Activated naive CD8-positive, alpha-beta T cell treated with anti-CD3 and anti-CD28 coated beads, Interleukin-2, amount 10 ng/mL, durations not matched to agents 7 days and 5 days (primary cell): ENCODE measurements around the gene SLC39A11. TPM values are rescaled to one million over a fixed set of nuclear protein-coding genes. Genes with fewer than 3 reads are reported as not detected.
"Not testable (repeated sequence)": the region's sequence is repeated elsewhere in the genome, so short reads cannot be mapped to it uniquely, and the experiment has no call there.

ENCODE experiments used
- ATAC-seq: fragments of 150-1000 bp; cut with Tn5 transposase; one replicate; pipeline ENCODE4 v1.10.0; 2021; ENCODE audit warnings: low read depth, moderate library complexity
- POLR2A ChIA-PET: fragments of 350-600 bp; sonication (Branson Sonifier 250); formaldehyde crosslinking; loops from one replicate; lab custom pipeline; 2021; ENCODE audit warnings: antibody characterized with exemption; lab: Charles Lee
- DNase-seq: peaks from one replicate; pipeline ENCODE4 v3.0.0; 2021
- H3K27ac Mint-ChIP-seq: one replicate; pipeline ENCODE4 v1.8.0; 2022; ENCODE audit warnings: mild to moderate bottlenecking, mixed read lengths
- H3K27me3 Mint-ChIP-seq: one replicate; pipeline ENCODE4 v1.8.0; 2022; ENCODE audit warnings: mild to moderate bottlenecking, moderate library complexity, mixed read lengths
- H3K36me3 Mint-ChIP-seq: one replicate; pipeline ENCODE4 v1.8.0; 2021; ENCODE audit warnings: mild to moderate bottlenecking, mixed read lengths
- H3K4me1 Mint-ChIP-seq: one replicate; pipeline ENCODE4 v1.8.0; 2021; ENCODE audit warnings: mixed read lengths
- H3K4me3 Mint-ChIP-seq: one replicate; pipeline ENCODE4 v1.8.0; 2022; ENCODE audit warnings: mild to moderate bottlenecking, moderate library complexity, mixed read lengths
- H3K9me3 Mint-ChIP-seq: one replicate; pipeline ENCODE4 v1.8.0; 2021; ENCODE audit warnings: mixed read lengths
- total RNA-seq, 2 experiments: library from RNA; stranded (reverse); gene quantifications; one replicate each; pipeline ENCODE4 v1.2.3, GENCODE V29; 2021

Gene SLC39A11
- total RNA-seq, 2 experiments from 2014 or later: 18.2 to 18.8 TPM

DNA sequence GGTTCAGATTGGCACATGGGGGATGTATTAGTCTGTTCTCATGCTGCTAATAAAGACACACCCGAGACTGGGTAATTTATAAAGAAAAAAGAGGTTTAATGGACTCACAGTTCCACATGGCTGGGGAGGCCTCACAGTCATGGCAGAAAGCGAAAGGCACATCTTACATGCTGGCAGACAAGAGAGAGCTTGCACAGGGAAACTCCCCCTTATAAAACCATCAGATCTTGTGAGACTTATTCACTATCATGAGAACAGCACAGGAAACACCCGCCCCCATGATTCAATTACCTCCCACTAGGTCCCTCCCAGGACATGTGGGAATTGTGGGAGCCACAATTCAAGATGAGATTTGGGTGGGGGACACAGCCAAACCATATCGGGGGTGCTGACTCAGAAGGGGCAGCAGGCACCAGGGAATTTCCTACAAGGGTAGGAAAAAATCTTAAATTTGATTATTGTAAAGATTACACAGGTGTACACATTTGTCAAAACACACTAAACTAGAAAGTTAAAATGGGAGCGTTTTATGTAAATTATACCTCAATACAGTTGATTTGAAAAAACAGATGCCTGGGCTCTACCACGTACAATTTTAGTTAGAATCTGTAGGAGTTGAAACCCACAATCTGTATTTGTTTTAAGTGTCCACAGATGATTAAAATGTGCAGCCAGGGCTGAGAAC is 99.6 kb downstream of the SLC39A11 start:
- H3K4me1 Mint-ChIP-seq, ATAC-seq, H3K36me3 Mint-ChIP-seq, H3K4me3 Mint-ChIP-seq, H3K27me3 Mint-ChIP-seq, H3K27ac Mint-ChIP-seq, POLR2A ChIA-PET, DNase-seq, H3K9me3 Mint-ChIP-seq: not testable (repeated sequence)

DNA sequence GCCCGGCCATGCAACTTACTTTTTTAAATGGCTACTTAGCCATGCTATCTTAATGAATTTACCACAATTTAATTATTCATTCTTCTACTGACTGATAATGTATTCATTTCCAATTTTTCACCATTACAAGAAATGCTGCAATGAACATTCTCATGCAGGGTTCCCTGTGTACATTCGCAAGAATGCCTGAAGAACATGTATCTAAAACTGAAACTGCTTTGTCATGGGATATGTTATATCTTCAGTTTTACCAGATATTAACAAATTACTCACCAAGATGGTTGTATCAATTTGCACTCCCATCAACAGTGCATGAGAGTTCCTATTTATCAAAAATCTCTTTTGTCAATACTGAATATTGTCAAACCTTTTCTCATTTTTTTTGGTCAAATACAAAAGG is 100.8 kb downstream of the SLC39A11 start:
- no peak for ATAC-seq
- Mint-ChIP-seq H3K4me3 (no peak overlapping the region), H3K4me1 (no peaks in the 10 kb centered on the region), H3K9me3 (peaks cover 4% of the 10 kb centered on the region), H3K27ac (no peak overlapping the region), H3K27me3 (no peaks in the 10 kb centered on the region), H3K36me3 (peaks cover 7% of the 10 kb centered on the region)
- POLR2A ChIA-PET: no interaction called here
- DNase-seq: no peak

DNA sequence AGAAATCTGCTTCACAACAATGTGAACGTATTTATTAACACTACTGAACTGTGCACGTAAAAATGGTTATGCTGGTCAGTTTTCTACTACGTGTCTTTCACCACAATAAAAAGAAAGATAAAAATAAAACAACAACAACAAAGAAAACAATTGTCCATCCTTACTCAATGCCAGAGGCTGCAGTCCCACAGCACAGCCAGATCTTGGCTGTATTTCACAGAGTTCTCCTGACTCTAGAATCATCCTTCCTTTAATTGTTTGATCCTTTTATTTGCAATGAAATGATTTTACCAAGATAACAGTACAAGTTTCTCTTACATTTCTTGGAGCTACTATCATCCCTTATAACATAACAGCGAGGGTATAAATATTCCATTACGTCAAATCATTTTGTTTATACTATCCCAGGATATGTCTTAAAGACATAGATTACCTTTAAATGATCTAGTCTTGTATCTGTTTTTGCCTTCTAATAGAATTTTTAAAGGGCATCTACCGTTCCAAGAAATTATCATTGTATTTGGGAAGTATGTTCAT is 103.3 kb downstream of the SLC39A11 start:
- Mint-ChIP-seq H3K4me1 (no peaks in the 10 kb centered on the region), H3K9me3 (no peaks in the 10 kb centered on the region), H3K27ac (no peak overlapping the region), H3K36me3 (no peaks in the 10 kb centered on the region), H3K27me3 (no peaks in the 10 kb centered on the region), H3K4me3 (no peak overlapping the region)
- POLR2A ChIA-PET: no interaction called here
- no peak for DNase-seq
- ATAC-seq: no peak

DNA sequence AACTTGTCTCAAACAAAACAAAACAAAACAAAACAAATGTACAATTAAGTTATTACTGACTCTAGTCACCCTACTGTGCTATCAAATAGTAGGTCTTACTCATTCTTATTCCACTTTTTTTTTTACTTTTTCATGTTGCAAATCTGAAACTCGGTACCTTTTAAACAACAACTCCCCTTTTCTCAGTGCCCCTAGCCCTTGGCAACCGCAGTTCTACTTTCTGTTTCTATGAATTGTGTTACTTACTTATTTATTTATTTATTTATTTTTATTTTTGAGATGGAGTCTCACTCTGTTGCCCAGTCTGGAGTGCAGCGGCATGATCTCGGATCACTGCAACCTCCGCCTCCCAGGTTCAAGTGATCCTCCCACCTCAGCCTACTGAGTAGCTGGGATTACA is 104.0 kb downstream of the SLC39A11 start:
- H3K36me3 Mint-ChIP-seq: no peaks in the 10 kb centered on the region
- POLR2A ChIA-PET: no interaction called here
- H3K27me3 Mint-ChIP-seq: no peaks in the 10 kb centered on the region
- no peaks in the 10 kb centered on the region for H3K4me1 Mint-ChIP-seq
- no peak for ATAC-seq
- no peaks in the 10 kb centered on the region for H3K9me3 Mint-ChIP-seq
- no peak for DNase-seq
- no peak overlapping the region for H3K27ac Mint-ChIP-seq
- H3K4me3 Mint-ChIP-seq: no peak overlapping the region

DNA sequence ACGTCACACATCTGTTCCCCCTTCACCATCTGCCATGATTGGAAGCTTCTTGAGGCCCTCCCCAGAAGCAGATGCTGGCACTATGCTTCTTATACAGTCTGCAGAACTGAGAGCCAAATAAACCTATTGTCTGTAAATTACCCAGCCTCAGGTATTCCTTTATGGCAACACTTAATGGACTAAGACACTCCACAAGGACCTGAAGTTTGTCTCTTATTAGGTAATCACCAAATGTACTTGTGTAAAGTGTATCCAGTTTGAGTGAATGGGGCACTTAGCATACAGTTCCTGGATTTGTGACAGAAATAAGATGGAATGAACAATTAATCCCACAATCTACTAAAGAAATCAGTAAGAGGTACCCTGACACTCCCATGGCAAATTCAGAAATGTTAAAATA is 105.3 kb downstream of the SLC39A11 start:
- Mint-ChIP-seq H3K4me1 (no peaks in the 10 kb centered on the region), H3K36me3 (no peaks in the 10 kb centered on the region), H3K27me3 (no peaks in the 10 kb centered on the region), H3K27ac (no peak overlapping the region), H3K9me3 (no peaks in the 10 kb centered on the region), H3K4me3 (no peak overlapping the region)
- DNase-seq (no peak), ATAC-seq (no peak)
- POLR2A ChIA-PET: no interaction called here

DNA sequence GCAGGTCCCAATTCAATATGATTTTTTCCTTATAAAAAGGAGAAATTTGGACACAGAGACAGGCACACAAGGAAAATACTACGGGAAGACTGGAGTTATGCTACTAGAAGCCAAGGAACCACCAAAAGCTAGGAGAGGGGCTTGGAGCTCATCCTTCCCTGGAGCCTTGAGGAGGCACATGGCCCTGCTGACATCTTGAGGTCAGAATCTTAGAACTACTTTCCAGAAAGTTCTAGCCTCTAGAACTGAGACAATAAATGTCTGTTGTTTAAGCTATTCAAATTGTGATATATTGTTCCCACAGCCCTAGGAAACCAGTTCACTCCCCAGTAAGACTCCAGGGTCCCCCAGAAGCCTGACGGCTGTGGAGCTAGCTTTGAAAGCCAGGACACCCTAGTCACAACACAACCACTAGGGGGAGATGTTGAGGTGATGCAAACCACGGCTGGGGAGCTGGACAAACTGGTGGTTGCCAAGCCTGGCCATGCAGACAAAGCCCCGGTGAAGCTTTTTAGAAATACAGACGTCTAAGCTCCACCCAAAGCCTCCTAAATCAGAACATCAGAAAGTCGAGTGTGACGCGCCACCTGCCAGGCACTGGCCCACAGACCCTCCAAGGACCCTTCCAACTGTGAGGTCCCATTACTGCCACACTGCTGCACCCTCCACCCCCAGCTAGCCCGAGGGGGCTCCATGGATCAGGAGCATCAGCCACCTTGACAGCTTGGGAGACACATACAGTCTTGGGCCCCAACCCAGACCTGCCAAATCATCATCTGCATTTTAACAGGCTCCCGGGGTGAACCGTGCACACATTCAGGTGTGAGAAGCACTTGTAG is 106.4 kb downstream of the SLC39A11 start:
- no peak overlapping the region for H3K4me3 Mint-ChIP-seq
- DNase-seq: peak; percentile 45
- H3K36me3 Mint-ChIP-seq: no peaks in the 10 kb centered on the region
- no peaks in the 10 kb centered on the region for H3K4me1 Mint-ChIP-seq
- POLR2A ChIA-PET: no interaction called here
- H3K27me3 Mint-ChIP-seq: no peaks in the 10 kb centered on the region
- H3K27ac Mint-ChIP-seq: no peak overlapping the region
- H3K9me3 Mint-ChIP-seq: no peaks in the 10 kb centered on the region
- peak; percentile 71 for ATAC-seq

DNA sequence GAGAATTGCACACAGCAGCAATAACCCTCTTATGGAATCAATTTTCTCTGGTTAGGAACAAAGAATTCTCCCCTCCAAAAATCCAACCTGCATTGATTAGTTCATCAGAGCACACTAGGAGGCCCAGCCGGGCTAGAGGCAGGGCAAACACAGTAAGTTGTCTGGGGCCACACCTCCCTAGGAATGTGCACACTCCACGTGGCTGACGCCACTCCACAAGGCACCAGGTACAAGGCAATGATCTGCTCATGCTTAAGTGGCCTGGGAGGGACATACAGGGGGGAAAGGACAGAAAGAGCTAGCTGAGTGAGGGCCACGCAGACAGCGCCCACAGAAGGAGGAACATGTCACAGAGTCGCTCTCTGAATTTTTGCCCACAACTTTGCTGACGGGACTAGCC is 107.6 kb downstream of the SLC39A11 start:
- Mint-ChIP-seq H3K4me1 (no peaks in the 10 kb centered on the region), H3K27me3 (no peaks in the 10 kb centered on the region), H3K36me3 (no peaks in the 10 kb centered on the region), H3K27ac (no peak overlapping the region), H3K4me3 (no peak overlapping the region), H3K9me3 (no peaks in the 10 kb centered on the region)
- ATAC-seq (no peak), DNase-seq (no peak)
- POLR2A ChIA-PET: interaction anchor here (0.7 kb wide), 1 partner anchor 639 kb away, joined by 5 read pairs; no protein-coding TSS in a partner anchor

DNA sequence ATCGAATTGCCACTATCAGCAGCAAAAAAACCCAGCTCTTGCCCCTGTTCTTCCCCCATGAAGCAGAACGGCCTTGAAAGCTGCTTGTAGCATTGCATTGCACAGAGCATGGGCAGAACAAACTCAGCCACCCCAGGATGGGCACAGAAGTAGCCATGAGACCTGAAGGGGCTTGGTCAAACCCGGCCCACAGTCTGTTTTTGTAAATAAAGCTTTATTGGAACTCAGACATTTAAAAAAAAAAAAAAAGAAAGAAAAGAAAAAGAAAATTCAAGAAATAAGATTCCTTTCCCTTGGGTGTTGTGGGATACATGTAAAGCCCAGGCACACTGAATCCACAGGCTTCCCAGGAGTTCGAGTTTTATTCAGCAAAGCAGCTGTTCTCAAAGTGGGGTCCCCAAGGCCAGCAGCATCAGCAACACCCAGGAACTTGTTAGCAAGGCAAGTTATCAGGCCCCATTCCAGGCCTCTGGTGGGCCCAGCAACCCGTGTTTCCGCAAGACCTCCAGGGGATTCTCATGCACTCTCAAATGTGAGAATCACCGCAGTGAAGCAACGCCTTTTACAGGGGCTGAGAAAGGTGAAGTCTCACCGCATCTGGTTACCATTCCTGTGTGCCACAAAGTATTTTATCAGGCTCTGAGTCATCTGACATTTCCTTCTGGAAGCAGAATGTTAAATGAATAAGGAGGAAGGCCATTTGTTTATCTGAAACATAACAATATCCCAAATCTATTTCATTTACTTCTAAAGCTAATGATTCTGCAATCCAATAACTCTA is 108.2 kb downstream of the SLC39A11 start:
- Mint-ChIP-seq H3K4me3 (no peak overlapping the region), H3K27me3 (no peaks in the 10 kb centered on the region), H3K27ac (no peak overlapping the region), H3K9me3 (peaks cover 1% of the 10 kb centered on the region), H3K4me1 (no peaks in the 10 kb centered on the region), H3K36me3 (peaks cover 2% of the 10 kb centered on the region)
- POLR2A ChIA-PET: interaction anchor here (0.7 kb wide), 1 partner anchor 640 kb away, joined by 5 read pairs; no protein-coding TSS in a partner anchor
- ATAC-seq (no peak), DNase-seq (no peak)

DNA sequence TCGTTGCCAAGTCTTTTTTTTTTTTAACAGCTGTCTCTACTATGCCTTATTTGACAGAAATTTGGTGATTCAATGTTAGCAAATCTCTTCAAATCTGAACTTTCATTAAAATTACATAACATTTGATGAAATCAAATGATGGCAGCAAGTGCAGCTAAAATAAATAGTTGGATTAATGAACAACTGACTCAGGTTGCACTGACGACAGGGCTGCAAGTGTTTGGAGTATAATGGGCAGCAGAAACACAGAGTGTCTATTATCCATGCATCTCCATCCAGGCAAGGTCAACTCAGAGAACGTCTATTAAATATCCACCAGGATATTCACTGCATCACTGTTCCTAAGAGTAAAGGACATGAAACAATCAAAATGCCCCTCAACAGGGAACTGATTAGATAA is 109.8 kb downstream of the SLC39A11 start:
- Mint-ChIP-seq H3K27me3 (no peaks in the 10 kb centered on the region), H3K9me3 (peaks cover 1% of the 10 kb centered on the region), H3K4me1 (peaks cover 7% of the 10 kb centered on the region), H3K4me3 (no peak overlapping the region), H3K27ac (no peak overlapping the region), H3K36me3 (peaks cover 4% of the 10 kb centered on the region)
- ATAC-seq: no peak
- no peak for DNase-seq
- POLR2A ChIA-PET: no interaction called here

DNA sequence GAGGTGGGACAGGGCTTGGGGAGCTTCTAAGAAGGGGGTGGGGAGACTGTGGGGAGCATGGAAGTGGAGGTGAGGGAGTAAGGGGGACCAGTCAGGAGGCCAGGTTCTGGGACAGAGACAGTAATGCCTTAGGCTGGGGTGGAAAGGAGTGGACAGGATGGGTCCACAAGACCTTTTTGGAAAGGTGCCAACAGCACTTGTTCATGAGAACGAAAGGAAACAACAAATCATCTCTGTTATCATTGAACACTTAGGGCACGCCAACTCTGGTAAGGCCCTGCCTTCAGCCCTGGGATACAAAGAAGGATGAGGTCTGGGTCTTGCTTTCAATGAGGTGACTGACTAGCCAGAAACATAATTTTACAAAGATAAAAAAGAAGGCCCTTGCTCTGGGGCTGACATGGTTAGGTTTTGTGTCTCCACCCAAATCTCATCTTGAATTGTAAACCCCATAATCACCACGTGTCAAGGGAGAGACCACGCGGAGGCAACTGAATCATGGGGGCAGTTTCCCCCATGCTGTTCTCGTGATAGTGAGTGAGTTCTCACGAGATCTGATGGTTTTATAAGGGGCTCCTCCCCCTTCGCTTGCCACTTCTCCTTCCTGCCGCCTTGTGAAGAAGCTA is 113.8 kb downstream of the SLC39A11 start:
- peaks cover 7% of the 10 kb centered on the region for H3K4me1 Mint-ChIP-seq
- no peak for DNase-seq
- ATAC-seq: no peak
- no peak overlapping the region for H3K4me3 Mint-ChIP-seq
- peaks cover 3% of the 10 kb centered on the region for H3K9me3 Mint-ChIP-seq
- peaks cover 4% of the 10 kb centered on the region for H3K36me3 Mint-ChIP-seq
- no peaks in the 10 kb centered on the region for H3K27me3 Mint-ChIP-seq
- H3K27ac Mint-ChIP-seq: no peak overlapping the region
- POLR2A ChIA-PET: no interaction called here

DNA sequence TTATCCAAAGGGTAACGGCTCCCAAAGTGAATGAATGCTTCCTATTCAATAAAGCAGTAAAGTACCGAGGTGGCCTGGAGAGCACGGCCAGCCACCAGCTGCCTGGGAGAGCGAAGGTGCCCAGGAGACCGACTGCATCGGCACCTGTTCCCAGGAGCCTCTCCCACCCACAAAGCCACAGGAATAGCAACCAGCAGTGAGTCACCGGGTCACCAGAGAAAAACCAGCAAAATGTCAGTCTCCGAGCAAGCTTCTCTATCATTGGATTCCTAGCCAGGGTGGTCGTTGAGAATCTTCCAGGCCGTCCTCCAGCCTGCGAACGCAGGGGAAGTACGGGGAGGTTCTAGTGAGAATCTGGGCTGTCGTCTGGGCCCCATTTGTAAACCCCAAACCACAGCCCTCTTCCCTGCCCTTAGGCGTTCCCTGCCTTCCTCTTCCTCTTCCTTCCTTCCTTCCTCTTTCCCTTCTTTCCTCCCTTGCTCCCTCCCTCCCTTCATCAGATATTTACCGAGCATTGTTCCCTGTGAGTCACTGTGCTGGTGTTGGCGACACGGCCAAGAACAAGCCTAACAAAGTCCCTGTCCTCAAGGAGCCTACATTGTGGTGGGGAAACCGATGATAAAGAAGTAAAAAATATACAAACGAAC is 114.6 kb downstream of the SLC39A11 start:
- Mint-ChIP-seq H3K9me3 (peaks cover 3% of the 10 kb centered on the region), H3K27me3 (no peaks in the 10 kb centered on the region), H3K27ac (no peak overlapping the region), H3K4me1 (peaks cover 7% of the 10 kb centered on the region), H3K36me3 (peaks cover 4% of the 10 kb centered on the region), H3K4me3 (no peak overlapping the region)
- no peak for ATAC-seq
- POLR2A ChIA-PET: no interaction called here
- DNase-seq: no peak

DNA sequence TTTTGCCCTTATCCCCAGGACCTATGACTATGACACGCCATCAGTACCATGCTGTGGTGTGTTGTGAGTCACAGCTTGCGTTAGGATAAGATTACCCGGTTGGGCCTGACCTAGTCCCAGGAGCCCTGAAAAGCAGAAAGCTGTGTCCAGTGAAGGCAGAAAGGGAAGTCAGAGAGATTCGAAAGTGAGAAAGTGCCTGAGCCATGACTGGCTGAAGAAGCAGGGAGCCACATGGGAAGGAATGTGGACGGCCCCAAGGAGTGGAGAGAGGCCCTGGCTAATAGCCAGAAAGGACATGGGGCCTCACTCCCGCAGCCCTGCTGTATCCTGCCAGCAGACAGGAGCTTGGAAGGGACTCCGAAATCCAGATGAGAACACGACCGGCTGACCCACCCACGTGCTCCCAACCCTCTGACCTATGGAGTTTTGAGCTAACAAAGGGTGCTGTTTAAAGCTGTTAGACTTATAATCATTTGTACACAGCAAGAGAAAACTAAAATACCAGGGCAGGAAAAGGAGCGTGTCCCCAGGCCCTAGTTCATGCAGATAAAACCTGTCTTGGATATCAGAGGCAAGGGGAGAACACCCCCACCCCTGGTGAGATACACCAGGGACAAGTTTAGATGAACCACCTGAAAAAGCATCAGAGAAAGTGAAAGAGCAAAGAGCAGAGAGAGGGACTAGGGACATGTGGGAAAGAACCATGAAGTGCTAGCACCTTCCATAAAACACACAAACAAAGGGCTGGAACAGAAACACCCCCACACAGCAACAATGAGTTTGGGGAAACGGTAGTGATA is 115.3 kb downstream of the SLC39A11 start:
- H3K27ac Mint-ChIP-seq: no peak overlapping the region
- no peak for ATAC-seq
- no peak overlapping the region for H3K4me3 Mint-ChIP-seq
- H3K9me3 Mint-ChIP-seq: peaks cover 3% of the 10 kb centered on the region
- peaks cover 4% of the 10 kb centered on the region for H3K36me3 Mint-ChIP-seq
- no peak for DNase-seq
- H3K4me1 Mint-ChIP-seq: peaks cover 7% of the 10 kb centered on the region
- no peaks in the 10 kb centered on the region for H3K27me3 Mint-ChIP-seq
- POLR2A ChIA-PET: no interaction called here
